ENCODE data around the gene APH1B. TPM values are rescaled to one million over a fixed set of nuclear protein-coding genes. Genes with fewer than 3 reads are reported as not detected.

APH1B gene
- total RNA-seq, 1 experiment from 2014 or later: 20.9 TPM

DNA sequence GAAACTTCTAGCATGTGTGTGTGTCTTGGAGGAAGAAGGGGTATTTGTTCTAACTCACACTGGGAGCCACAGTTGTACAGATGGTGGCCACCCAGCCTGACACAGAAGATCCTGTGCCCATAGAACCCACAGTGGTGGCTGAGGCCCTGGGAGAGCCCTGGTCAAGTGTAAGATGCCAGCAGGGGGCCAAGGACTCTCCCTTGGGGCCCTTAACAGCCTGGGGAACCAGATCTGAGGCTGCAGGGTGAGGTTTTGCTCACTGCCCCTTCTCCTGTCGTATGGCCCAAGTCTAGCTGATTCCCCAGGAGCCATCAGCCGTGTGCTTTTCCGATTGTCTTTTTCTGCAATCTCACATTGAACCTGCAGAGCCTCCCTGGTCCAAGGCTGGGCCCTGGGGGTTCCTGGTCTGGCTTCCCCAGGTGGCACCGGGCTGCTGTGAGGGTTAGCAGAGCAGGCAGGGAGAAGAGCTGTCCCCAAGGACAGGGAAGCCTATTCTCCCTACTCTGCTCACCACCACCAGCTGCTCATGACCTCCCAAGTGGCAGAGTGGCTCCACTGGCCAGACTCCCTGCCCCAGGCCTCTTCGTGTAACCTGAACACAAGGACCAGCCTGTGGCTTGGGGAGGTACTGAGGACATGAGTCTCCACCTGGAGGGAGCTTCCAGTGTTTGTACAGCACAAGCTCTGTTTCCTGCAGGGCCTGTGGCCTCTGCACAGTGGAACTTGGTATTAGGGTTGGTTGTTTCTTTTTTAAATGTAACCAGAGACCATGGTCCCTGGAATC is 52.4 kb downstream of the APH1B start:
- Histone ChIP-seq H2AFZ (ENCODE audit: low read length) (no peak overlapping the region), H3K14ac (ENCODE audit: insufficient read depth, low read length) (no peak overlapping the region), H4K20me1 (ENCODE audit: control insufficient read depth, insufficient read depth, insufficient read length) (no peaks in the 10 kb centered on the region), H3K27me3 (ENCODE audit: insufficient read depth, low read length) (no peaks in the 10 kb centered on the region), H4K5ac (ENCODE audit: insufficient read length, low read depth, low read length) (no peak overlapping the region), H3K56ac (ENCODE audit: insufficient read length, low read depth, low read length) (no peak overlapping the region), H2AK5ac (ENCODE audit: insufficient read length, low read length) (no peak overlapping the region), H4K91ac (ENCODE audit: insufficient read length, low read depth, low read length) (no peak overlapping the region), H3K4me2 (ENCODE audit: insufficient read depth, insufficient read length, low read length) (no peak overlapping the region), H3K23ac (ENCODE audit: insufficient read length, low read depth, low read length) (no peak overlapping the region), H3K9ac (ENCODE audit: extremely low read depth, insufficient read length, low read length) (no peak overlapping the region), H2BK15ac (ENCODE audit: low read depth, low read length) (no peak overlapping the region), H3K4me1 (ENCODE audit: insufficient read depth, low read length) (no peaks in the 10 kb centered on the region), H3T11ph (ENCODE audit: low read length) (no peak overlapping the region), H3K27ac (ENCODE audit: insufficient read length, low read depth, low read length) (no peak overlapping the region), H3K9me3 (ENCODE audit: control insufficient read depth, low read depth, low read length) (no peaks in the 10 kb centered on the region), H3K4ac (ENCODE audit: low read depth, low read length) (no peak overlapping the region), H2BK5ac (ENCODE audit: insufficient read length, low read length) (no peak overlapping the region), H3K18ac (ENCODE audit: insufficient read length, low read depth, low read length) (no peak overlapping the region), H3K79me1 (ENCODE audit: insufficient read depth, low read depth, low read length, poor library complexity, severe bottlenecking) (no peaks in the 10 kb centered on the region), H4K8ac (replicated peaks; ENCODE audit: insufficient read length, low read depth, low read length) (no peak overlapping the region), H3K23me2 (ENCODE audit: insufficient read length, low read depth, low read length, poor library complexity, severe bottlenecking) (no peaks in the 10 kb centered on the region), H2BK12ac (ENCODE audit: insufficient read length, low read depth, low read length) (no peak overlapping the region), H3K79me2 (ENCODE audit: insufficient read depth, low read length) (no peaks in the 10 kb centered on the region), H2BK120ac (ENCODE audit: low read depth, low read length, poor library complexity, severe bottlenecking) (no peak overlapping the region), H2BK20ac (ENCODE audit: low read depth, low read length, poor library complexity, severe bottlenecking) (no peak overlapping the region)
- H3K4me1 Mint-ChIP-seq: 0 out of 4 replicates have a peak, but pooled peaks cover 0 to 2% of the 10 kb centered on the region in 2 experiments
- WGBS (ENCODE audit: extremely low coverage, insufficient read length, low lambda C conversion rate): no CpG with 5 or more reads among the region's 5 CpGs
- H3K9me3 Mint-ChIP-seq: no peaks in the 10 kb centered on the region
- no peak for DNase-seq
- no peak overlapping the region for H3K27ac Mint-ChIP-seq
- no peak for TF ChIP-seq CTCF (conservative IDR thresholded peaks at IDR 0.05)
- no peaks in the 10 kb centered on the region for H3K36me3 Mint-ChIP-seq (ENCODE audit: insufficient read depth in 1 of 3, low read depth in 3 of 3)
- H3K27me3 Mint-ChIP-seq (ENCODE audit: low read depth): 0 out of 2 replicates have a peak, but pooled peaks cover 2% of the 10 kb centered on the region
- H3K4me3 Mint-ChIP-seq: no peak overlapping the region
